ENCODE data around the gene RBM8A. TPM values are rescaled to one million over a fixed set of nuclear protein-coding genes. Genes with fewer than 3 reads are reported as not detected.

The RBM8A gene
- total and polyA plus RNA-seq, 2 donors (not counting 1 experiment from before 2014, with no cell fraction given) = 137 to 169 TPM

DNA sequence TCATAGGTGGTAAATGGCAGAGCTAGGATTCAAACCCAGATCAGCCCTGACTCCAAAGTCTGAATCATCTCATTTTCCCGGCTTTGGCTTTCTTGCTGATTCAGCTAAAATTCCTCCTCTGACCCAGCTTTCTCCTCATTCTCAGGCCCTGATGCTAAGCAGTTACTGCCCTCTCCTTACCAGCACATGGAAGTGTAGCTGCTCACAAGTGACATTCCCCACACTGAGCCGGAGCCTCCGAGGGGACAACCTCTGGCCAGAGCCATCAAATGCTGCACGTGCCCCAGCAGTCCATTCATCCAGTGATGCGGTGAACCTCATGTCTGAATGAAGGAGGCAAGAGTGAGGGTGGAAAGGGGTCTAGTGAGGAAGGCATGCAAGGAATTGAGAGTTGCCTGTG lies 28.5 kb downstream of the RBM8A start:
- ATAC-seq (ENCODE audit: low read depth) (no peak), DNase-seq (no peak)
- H3K4me3 ChIP-seq (ENCODE audit: control extremely low read depth in 1 of 5, extremely low read depth in 1 of 5, insufficient read depth in 1 of 5, low read depth in 2 of 5, low read length in 4 of 5) = no peak overlapping the region
- no peaks in the 10 kb centered on the region for H4K20me1 ChIP-seq (ENCODE audit: control insufficient read depth, insufficient read depth, low read length, poor library complexity, severe bottlenecking)
- TF ChIP-seq, protein P1, sequence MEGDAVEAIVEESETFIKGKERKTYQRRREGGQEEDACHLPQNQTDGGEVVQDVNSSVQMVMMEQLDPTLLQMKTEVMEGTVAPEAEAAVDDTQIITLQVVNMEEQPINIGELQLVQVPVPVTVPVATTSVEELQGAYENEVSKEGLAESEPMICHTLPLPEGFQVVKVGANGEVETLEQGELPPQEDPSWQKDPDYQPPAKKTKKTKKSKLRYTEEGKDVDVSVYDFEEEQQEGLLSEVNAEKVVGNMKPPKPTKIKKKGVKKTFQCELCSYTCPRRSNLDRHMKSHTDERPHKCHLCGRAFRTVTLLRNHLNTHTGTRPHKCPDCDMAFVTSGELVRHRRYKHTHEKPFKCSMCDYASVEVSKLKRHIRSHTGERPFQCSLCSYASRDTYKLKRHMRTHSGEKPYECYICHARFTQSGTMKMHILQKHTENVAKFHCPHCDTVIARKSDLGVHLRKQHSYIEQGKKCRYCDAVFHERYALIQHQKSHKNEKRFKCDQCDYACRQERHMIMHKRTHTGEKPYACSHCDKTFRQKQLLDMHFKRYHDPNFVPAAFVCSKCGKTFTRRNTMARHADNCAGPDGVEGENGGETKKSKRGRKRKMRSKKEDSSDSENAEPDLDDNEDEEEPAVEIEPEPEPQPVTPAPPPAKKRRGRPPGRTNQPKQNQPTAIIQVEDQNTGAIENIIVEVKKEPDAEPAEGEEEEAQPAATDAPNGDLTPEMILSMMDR (IDR thresholded peaks at IDR 0.05) = no peak
- TF ChIP-seq EZH2 (IDR thresholded peaks at IDR 0.05; ENCODE audit: borderline replicate concordance, insufficient read depth, low read depth, low read length, poor library complexity, severe bottlenecking) = no peak
- intact Hi-C loops (cut with micrococcal nuclease) = no loop called here
- Mint-ChIP-seq H3K4me3 (no peak overlapping the region), H3K9me3 (ENCODE audit: insufficient read depth) (no peaks in the 10 kb centered on the region), H3K27ac (no peak overlapping the region), H3K27me3 (no peaks in the 10 kb centered on the region), H3K4me1 (no peaks in the 10 kb centered on the region)
- no peak overlapping the region for H3K9ac ChIP-seq (ENCODE audit: low read length)
- H3K9me3 ChIP-seq (ENCODE audit: control extremely low read depth in 1 of 3, control insufficient read depth in 2 of 3, insufficient read depth in 1 of 3, low read length in 2 of 3) = no peaks in the 10 kb centered on the region
- ChIA-PET CTCF (no interaction called here), POLR2A (no interaction called here)
- no peaks in the 10 kb centered on the region for H3K4me1 ChIP-seq (ENCODE audit: control insufficient read depth in 2 of 2, insufficient read depth in 2 of 2, low read length in 2 of 2)
- WGBS (ENCODE audit: insufficient coverage) = 92% methylated on average over 5 of the region's 5 CpGs
- no peak overlapping the region for H3K4me2 ChIP-seq (replicated peaks; ENCODE audit: low read depth, low read length, poor library complexity, severe bottlenecking)
- no peaks in the 10 kb centered on the region for H3K36me3 ChIP-seq (replicated peaks in 1 of 2; ENCODE audit: control extremely low read depth in 1 of 2, control insufficient read depth in 1 of 2, extremely low read depth in 1 of 2, insufficient read depth in 2 of 2, low read length in 1 of 2)
- no peak overlapping the region for H2AFZ ChIP-seq (ENCODE audit: insufficient read depth, low read depth, low read length, poor library complexity, severe bottlenecking)
- no peaks in the 10 kb centered on the region for H3K79me2 ChIP-seq (ENCODE audit: control insufficient read depth, insufficient read depth, low read length)
- H3K27ac ChIP-seq (ENCODE audit: low read length in 2 of 2) = no peak overlapping the region
- no peaks in the 10 kb centered on the region for H3K27me3 ChIP-seq (replicated peaks in 1 of 4; ENCODE audit: control extremely low read depth in 1 of 4, control insufficient read depth in 3 of 4, insufficient read depth in 4 of 4, low read length in 3 of 4)

DNA sequence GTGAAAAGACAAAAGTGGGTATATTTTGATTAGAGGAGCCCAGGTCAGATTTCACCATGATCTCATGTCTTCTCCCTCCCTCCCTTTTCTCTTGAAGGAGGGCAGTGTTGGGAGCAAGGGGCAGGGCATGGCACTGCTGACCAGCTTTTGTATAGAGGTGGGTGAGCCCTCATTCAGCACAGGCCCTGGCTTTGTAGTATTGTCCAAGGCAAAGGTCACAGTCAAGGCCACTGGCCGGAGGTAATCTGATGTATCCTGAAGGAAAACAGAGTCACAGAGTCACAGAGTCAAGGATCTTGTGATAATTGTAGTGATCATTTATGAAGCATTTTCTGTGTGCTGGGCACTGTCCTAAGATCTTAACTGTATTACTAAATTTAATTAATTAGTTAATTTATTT lies 29.3 kb downstream of the RBM8A start:
- no peaks in the 10 kb centered on the region for H3K27me3 Mint-ChIP-seq
- ChIA-PET CTCF (no interaction called here), POLR2A (no interaction called here)
- H3K36me3 ChIP-seq (replicated peaks in 1 of 2; ENCODE audit: control extremely low read depth in 1 of 2, control insufficient read depth in 1 of 2, extremely low read depth in 1 of 2, insufficient read depth in 2 of 2, low read length in 1 of 2) = no peaks in the 10 kb centered on the region
- intact Hi-C loops (cut with micrococcal nuclease) = no loop called here
- H3K9me3 ChIP-seq (ENCODE audit: control extremely low read depth in 1 of 3, control insufficient read depth in 2 of 3, insufficient read depth in 1 of 3, low read length in 2 of 3) = no peaks in the 10 kb centered on the region
- no peaks in the 10 kb centered on the region for H3K9me3 Mint-ChIP-seq (ENCODE audit: insufficient read depth)
- TF ChIP-seq, protein P1 (IDR thresholded peaks at IDR 0.05) = no peak
- no peak for TF ChIP-seq EZH2 (IDR thresholded peaks at IDR 0.05; ENCODE audit: borderline replicate concordance, insufficient read depth, low read depth, low read length, poor library complexity, severe bottlenecking)
- H3K4me1 ChIP-seq (ENCODE audit: control insufficient read depth in 2 of 2, insufficient read depth in 2 of 2, low read length in 2 of 2) = no peaks in the 10 kb centered on the region
- ATAC-seq (ENCODE audit: low read depth) (no peak), DNase-seq (no peak)
- H3K79me2 ChIP-seq (ENCODE audit: control insufficient read depth, insufficient read depth, low read length) = no peaks in the 10 kb centered on the region
- no peak overlapping the region for H3K27ac ChIP-seq (ENCODE audit: low read length in 2 of 2)
- no peak overlapping the region for H2AFZ ChIP-seq (ENCODE audit: insufficient read depth, low read depth, low read length, poor library complexity, severe bottlenecking)
- no peaks in the 10 kb centered on the region for H3K4me1 Mint-ChIP-seq
- H3K27me3 ChIP-seq (replicated peaks in 1 of 4; ENCODE audit: control extremely low read depth in 1 of 4, control insufficient read depth in 3 of 4, insufficient read depth in 4 of 4, low read length in 3 of 4) = no peaks in the 10 kb centered on the region
- H3K4me3 ChIP-seq (ENCODE audit: control extremely low read depth in 1 of 5, extremely low read depth in 1 of 5, insufficient read depth in 1 of 5, low read depth in 2 of 5, low read length in 4 of 5) = no peak overlapping the region
- 100% methylated on average over 1 of the region's 1 CpG for WGBS (ENCODE audit: insufficient coverage)
- no peaks in the 10 kb centered on the region for H4K20me1 ChIP-seq (ENCODE audit: control insufficient read depth, insufficient read depth, low read length, poor library complexity, severe bottlenecking)
- no peak overlapping the region for H3K27ac Mint-ChIP-seq
- no peak overlapping the region for H3K4me3 Mint-ChIP-seq
- no peak overlapping the region for H3K9ac ChIP-seq (ENCODE audit: low read length)
- H3K4me2 ChIP-seq (replicated peaks; ENCODE audit: low read depth, low read length, poor library complexity, severe bottlenecking) = no peak overlapping the region
